Stimulated activated CD4-positive, alpha-beta T cell treated with anti-CD3 and anti-CD28 coated beads, Interleukin-1b, Interleukin-23, amount 100 ng/mL, for 48 hours (primary cell): ENCODE data around the gene ANGPTL8.

Experiments used
- DNase-seq: peaks from one replicate; pipeline ENCODE4 v3.0.0-alpha.2; 2020

Gene ANGPTL8, protein sequence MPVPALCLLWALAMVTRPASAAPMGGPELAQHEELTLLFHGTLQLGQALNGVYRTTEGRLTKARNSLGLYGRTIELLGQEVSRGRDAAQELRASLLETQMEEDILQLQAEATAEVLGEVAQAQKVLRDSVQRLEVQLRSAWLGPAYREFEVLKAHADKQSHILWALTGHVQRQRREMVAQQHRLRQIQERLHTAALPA

DNA sequence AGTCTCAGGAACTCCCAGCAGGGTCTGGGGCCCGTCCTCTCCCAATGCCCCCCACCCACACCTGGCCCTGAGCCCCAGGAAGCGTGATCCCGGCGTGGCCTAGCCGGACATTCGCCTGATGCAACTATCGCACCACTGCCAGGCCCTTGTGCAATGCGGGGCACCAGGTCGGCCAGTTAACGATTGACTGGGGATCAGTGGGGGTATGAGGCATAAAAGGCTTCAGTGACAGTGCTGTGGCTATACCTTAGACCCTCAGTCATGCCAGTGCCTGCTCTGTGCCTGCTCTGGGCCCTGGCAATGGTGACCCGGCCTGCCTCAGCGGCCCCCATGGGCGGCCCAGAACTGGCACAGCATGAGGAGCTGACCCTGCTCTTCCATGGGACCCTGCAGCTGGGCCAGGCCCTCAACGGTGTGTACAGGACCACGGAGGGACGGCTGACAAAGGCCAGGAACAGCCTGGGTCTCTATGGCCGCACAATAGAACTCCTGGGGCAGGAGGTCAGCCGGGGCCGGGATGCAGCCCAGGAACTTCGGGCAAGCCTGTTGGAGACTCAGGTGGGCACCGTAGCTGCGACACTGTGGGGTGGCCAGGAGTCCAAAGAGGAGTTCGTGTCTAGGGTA, at the start of gene ANGPTL8:
ANGPTL8 (plus strand) TSS at position 243 of the 624 bp plus-strand sequence; CDS start at position 262, 19 bp downstream.
- DNase-seq: no peak

DNA sequence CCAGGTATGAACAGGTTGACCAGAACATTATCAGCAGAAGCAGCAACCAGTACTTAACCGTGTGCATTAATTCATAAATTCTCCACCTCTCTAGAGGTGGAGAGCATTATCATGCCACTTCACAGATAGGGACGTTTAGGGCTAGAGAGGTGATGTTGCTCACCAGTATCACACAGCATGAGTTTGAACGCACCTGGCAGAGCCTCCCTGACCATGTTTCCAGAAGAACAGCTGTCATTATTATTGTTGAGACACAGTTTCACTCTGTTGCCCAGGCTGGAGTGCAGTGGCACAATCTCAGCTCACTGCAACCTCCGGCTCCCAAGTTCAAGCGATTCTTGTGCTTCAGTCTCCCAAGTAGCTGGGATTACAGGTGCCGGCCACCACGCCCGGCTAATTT, 48.9 kb upstream of the ANGPTL8 start:
- no peak for DNase-seq

DNA sequence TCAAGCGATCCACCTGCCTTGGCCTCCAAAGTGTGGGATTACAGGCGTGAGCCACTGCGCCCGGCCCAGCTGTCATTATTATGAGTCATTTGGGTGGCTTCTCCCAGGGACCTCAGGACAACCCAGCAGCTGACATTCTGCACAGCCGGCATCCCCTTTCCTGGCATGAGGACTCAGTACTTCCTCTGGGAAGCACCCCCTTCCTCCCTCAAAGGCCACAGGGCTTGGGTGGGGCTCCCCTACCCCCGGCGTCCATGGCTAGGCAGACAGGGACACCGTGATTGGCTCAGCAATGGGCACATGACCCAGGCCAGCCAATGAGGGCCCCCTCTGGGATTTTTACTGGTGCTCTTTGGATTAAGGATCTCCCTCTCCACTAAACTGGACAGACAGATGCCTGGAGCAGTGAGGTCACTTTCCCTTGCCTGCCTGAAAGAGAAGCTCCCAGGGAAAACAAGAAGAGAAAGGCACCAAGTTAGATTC, 48.1 kb upstream of the ANGPTL8 start:
- DNase-seq: no peak

DNA sequence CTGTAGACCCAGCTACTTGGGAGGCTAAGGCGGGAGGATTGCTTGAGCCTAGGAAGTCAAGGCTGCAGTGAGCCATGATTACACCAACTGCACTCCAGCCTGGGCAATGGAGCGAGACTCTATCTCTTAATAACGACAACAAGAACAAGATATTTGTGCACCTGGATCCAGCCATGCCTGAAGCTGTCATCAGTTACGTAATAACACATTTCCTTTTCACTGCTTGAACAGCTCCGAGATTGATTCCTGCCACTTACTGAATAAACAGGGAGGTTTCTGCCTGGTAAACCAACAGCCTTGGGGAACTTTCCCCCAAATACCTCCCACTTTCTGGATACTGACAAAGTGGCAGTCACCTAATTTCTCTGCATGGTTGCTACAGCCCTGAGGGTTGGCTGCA, 47.5 kb upstream of the ANGPTL8 start:
- no peak for DNase-seq

DNA sequence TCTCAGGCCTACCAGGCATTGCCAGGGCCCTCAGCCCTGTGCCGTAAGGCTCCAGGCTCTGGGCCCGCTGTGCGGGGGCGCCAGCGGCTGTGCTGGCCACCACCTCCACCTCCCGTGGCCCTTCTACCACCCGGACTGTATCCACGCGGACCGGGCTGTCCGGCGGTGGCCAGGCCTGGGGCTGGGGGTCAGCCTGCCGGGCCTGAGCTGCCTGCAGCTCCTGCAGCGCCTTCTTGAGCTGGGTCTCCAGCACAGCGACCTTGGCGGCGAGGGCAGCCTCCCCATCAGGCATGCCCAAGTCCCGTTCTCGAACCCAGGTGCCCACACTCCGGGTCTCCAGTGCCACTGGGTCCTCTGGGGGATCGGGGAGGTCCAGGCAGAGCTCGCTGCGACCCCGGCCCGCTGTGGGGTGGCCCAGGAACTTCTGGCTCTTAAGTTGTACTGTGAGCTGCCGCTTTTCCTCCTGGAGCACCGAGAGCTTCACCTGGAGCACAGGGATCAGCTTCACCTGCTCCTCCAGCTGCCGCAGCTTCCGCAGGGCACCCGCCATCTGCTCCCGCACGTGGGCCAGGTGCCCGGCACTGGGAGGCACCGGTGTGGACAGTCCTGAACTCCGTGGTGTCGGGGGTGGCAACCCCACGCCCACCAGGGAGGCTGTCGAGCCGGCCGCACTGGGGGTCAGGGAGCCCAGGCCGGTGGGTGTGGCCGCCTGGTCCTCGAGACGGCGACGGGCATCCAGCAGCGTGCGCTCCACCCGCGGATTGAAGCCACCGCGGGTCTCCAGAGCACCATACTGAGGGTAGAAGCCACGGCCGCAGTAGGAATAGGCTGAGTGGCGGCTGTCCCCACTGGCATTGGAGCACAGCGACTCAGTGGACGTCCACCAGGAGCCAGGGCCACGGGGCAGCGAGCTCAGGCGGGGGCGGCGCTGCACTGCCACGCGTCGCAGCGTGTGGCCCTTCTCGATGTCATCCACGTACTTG, 46.2 kb upstream of the ANGPTL8 start:
- DNase-seq: no peak

DNA sequence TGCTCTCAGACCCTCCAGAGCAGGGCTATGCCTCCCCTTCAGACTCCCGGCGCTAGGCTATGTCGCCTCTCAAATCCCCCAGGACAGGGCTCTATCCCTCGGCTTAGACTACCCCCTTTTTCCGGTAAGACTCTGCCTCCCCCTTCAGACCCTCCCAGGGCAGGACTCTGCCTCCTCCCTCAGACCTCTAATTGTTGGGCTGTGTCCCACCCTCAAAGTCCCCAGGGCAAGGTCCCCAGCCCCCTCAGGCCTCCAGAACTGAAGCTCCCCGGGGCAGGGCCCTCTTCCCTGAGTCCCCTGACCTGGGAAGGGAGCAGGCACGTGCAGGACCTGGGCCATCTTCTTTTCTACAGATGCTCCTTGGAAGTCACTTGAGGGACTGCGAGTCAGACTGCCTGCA, 45.2 kb upstream of the ANGPTL8 start:
- DNase-seq: no peak

DNA sequence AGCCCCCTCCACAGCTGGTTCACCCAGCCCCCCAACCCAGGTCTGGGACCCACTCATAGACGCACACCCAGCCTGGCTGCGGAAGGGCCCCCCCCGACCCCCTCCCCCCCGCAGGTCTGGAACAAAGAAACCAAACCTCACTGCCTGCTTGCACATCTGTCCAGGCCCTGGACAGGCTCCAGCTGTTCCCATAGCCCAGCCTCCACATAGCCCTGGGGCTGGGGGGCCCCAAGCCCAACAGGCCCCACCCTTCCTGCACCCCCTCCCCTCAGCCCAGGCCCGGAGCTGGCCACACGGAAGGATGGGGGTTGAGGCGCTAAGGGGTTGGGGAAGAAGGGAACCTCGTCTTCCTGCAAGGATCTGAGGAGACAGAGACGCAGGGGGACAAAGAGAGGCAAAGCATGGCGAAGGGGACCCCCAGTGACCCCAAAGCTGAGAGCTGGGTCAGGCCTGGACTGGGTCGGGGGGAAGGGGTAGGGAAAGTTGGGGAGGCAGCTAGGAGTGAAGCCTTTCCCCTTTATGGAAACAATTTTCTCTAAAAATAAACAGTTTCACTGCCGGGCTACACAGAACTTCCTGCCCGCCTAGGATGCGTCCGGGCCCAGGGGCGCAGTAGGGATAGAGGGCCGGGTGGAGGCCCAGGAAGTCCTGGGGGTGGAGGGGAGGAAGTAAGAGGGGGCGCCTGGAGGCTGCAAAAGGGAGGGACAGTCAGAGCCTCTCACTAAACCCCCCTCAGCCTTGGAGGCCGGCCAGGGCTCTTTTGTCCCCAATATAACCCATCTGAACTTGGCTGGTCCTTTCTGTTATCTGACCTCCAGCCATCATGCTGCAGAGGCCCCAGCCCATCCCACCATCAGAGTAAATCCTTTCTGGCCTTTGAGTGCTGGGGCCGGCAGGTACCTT, 44.5 kb upstream of the ANGPTL8 start:
- DNase-seq: no peak

DNA sequence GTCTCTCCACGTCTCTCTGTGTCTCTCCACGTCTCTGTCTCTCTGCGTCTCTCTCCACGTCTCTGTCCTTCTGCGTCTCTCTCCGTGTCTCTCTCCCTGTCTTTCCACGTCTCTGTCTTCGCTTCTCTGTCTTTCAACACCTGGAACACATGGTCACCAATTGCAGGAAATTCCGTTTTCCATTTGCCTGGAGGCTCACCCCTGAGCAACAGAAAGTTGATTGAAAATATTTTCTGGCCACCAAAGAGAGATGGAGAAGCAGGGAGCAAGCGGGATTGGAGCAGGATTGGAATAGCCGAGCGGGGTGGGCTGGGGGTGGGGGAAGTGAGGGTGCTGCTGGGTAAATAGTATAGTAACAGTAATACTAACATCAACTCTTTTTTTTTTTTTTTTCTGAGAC, 43.7 kb upstream of the ANGPTL8 start:
- no peak for DNase-seq

DNA sequence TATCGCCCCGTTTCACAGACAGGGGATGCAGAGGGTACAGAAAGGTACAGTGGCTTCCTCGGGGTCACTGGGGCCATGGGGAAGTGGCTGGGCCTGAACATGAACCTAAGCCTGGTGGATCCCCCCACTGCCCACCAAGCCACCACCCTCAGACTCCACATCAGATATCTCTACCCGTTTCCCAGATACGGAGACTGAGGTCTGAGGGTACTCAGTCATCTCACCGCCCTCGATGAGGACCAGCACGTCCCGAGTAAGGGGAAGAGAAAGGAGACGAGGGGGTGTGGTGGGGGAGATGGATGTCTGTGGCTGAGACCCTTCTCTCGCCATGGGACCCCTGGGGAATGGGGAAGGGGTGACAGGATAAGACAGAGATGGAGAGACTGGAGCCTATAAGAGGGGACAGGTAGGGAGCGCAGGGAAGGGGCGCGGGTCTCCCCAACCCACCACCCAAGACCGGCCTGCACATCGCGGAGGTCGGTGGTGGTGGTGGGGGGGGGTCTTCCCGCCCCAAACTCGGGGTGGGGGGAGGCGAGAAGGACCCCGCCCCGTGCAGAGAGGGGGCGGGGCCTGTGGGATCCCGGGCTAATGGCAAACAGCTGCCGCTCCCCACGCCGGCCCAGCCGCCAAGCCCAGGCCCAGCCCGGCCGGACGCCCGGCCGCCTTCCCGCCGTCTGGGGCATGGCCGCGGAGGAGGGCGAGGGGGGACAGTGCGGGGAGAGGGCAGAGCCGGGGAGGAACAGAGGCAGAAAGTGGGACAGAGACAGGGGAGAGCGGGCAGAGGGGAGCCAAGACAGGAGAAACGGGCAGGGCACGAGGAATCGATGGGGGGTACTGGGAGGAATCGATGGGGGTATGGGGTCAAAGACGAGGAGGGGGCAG, 42.8 kb upstream of the ANGPTL8 start:
- no peak for DNase-seq

DNA sequence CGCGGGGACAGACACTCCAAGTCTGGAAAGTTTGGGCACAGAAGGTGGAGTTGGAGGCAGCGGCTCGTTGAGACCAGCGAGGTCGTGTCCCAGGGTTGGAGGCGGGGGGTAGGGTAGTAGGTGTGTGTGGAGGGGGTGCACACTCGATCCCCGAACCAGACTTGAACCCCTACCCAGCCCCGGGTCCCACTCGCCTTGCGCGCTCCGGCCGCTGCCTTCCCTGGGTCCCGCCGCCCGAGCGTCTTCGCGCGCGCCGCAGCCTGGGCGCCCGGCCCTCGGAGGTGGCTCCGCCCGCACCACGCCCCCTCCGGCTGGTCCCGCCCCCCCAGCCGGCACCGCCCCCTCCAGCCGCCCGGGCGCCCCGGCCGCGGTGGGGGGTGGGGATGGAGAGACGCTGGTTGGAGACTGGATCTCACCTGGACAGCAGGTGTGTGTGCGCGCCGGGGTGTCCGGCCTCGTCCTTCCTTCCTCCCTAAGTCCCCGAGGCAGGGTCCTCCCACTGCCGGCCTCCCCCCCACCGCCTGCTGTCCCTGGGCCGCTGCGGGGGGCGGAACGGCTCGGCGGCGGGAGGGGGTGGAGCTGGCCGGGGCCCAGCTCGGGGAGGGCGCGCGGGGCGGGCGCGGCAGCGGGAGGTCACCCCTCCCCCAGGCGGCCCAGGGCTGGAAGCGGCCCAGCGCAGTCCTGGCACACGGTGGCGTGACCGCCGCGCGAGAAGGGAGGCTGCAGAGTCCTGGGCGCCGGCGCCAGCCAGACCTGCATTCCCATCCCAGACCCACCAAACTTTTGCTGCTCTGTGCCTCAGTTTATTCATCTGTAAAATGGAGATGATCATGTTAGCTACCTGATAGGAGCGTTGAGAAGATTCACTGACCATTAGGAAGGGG, 41.9 kb upstream of the ANGPTL8 start, which contains the start of gene KANK2:
KANK2 (minus strand) TSS at position 255 of the 884 bp plus-strand sequence. CDS start 3,034 bp downstream, outside the sequence.
- DNase-seq: peak; percentile 74

DNA sequence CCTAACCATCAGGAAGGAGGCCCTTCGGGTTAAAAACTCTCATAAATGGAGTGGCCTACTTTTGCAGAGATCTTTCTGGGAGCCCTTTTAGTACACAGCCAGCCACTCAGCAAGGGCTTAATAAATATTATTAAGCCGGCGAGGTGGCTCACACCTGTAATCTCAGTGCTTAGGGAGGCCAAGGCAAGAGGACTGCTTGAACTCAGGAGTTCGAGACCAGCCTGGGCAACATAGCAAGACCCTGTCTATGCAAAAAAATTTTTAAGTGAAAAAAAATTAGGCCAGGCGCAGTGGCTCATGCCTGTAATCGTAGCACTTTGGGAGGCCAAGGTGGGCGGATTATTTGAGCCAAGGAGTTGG, 41.3 kb upstream of the ANGPTL8 start:
- no peak for DNase-seq

DNA sequence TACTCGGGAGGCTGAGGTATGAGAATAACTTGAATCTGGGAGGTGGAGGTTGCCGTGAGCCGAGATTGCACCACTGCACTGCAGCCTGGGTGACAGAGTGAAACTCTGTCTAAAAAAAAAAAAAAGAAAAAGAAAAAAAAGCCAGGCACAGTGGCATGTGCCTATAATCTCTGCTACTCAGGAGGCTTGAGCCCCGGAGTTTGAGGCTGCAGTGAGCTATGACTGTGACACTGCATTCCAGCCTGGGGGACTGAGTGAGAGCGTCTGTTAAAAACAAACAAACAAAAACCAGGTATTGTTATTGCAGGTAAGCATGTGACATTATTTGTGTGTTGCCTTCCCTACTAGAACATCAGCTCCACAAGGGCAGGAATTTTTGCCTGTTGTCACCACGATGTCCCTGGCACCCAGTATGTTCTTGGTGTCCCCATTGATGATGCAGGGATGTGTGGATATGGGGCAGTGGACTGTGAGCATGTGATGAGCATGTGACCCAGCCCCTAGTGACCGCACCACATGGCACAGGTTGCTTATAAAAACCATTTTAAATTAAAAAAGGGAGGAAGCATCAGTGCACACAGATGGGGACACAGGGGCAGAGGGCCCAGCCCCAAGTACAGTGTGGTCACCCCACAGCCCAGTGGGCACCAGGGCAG, 40.5 kb upstream of the ANGPTL8 start:
- no peak for DNase-seq

DNA sequence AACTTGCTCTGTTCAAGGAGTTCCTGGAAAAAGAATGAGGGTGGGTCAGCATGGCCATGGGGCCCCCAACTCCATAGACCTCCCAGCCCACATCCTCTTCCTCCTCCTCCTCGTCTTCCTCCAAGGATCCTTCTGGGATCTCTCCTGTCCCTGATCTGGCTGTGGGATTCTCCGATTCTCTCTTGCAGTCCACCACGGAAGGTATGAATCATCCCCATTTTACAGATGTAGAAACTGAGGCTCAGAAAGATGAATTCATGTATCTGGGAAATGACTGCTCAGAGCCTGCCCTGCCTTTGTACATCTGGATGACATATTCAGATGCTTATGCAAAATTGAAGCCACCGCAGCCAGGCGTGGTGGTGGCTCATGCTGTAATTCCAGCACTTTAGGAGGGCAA, 39.9 kb upstream of the ANGPTL8 start:
- DNase-seq: no peak

DNA sequence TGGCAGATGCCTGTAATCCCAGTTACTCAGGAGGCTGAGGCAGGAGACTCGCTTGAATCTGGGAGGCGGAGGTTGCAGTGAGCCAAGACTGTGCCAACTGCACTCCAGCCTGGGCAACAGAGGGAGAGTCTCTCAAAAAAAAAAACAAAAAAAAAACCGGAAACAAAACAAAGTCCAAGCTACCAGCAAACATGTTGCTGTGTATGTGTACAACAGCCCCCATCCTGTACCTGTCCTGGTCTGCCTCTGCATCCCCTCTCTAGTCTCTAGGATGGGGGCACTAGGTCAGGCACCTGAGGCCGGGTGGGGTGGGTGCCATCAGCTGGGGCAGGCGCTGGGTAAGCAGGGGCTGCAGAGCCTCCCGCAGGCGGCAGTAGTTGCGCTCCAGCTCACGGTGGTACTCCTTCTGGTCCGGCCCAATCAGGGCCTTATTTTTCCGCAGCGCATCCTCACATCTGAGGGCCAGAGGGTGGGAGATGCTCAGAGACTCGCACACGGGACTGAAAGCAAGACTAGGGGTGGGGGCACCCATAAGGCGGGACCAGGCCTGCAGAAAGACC, 39.3 kb upstream of the ANGPTL8 start:
- no peak for DNase-seq

DNA sequence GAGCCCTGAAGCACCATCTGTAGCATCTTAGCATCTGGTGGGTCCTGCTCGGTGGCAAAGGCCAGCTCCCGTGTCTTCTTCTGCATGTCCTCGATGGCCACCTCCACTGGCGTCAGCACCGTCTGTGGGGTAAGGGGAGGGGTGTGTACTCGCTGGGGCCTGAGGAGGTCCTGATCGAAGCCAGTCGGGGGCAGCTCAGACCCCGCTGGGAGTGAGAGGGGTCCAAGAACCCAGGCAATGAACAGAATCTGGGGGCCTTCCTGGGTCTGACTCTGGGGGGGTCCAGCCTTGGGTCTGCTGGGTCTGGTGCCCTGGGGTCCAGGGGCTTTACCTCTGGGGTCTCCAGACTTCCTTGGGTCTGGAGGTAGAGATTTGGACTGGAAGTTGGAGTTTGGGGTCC, 38.5 kb upstream of the ANGPTL8 start:
- DNase-seq: no peak

DNA sequence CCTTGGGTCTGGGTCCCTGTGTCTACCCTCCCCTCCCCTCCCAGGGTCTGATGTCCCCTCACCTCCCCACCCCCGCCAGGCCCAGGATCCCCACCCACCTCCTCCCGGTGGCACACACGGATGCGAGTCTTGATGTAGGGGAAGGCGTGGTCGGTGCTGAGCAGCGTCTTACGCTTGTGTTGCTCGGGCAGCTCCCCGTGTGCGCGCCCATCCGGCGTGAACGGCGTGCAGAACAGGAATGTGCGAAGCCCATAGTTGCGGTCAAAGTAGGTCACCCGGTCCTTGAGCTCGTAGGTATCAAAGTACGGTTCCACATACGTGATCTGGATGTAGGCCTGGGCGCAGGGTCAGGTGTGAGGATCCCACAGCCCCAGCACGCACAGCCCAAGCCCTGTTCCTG, 37.6 kb upstream of the ANGPTL8 start:
- no peak for DNase-seq

DNA sequence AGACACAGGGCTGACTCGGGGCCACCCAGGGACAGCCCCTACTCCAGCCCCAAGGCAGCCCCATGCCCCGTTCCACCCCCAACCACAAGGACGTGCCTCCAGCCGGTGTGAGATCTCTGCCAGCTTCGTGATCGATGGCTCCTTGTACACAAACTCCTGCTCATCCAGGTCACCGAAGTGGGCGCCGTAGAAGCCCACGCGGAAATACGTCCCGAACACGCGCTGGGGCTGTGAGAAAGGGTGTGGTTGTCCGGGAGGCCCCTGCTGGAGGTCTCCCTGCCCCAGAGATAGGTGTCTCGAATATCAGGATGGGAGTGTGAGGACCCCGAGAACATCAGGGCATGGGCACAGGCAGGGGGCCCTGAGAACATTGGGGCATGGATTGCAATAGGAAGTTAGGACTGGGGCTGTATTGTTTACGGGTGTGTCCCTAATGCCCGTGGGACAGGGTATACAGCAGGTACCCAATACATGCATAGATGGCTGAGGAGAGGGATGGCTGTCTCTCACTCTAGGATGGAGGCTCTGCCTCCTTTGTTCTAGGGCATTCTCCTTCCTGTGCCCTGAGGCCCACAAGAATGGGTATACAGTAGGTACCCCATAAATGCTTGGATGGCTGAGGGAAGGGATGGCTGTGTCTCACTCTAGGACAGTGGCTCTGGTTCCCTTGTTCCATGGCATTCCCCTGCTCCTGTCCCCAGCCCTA, 36.8 kb upstream of the ANGPTL8 start:
- no peak for DNase-seq

DNA sequence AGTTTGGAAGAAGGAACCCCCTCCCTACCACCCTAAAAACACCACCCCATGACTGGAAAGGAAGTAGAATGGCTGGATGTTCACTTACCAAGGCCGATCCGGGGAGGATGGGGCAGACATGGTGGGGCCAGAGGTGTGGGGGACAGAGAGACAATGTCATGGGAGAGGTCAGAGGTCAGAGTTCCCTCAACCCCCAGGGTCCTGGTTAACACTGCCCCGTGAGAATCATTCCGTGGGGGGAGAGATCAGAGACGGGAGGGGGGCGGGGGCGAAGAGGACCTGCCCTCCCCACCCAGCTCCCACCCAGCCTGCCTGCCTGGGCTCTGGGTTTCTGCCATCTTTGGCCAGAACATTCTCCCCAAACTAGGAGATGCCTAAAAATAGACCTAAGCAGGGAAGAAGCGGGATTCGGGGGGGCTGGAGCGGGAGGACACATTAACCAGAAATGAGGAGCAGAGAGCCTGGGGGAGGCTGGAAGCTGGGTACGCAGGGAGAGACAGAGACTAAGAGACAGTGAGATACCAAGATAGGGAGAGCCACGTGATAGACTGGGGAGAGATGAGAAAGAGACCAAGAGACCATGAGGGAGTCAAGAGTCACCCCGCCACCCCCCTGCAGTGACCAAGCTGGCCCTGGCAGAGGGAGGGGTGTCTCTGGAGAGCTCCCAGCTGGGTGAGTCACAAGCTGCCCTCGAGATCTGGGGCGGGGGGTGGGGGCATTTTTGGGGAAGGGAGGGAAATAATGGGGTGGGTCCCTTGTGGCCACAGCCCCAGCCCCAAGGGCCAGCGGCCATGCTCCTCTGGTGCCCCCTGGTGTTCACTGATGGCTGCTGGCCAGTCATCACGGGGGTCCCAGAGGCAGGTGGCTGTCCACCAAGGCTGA, 36.0 kb upstream of the ANGPTL8 start:
- DNase-seq: no peak
